Left hindlimb (tissue), 1 donor: ENCODE data around the gene TRIM33.

ENCODE experiments used
- DNase-seq: peaks from one replicate; pipeline ENCODE4 v3.0.0-alpha.2; 2018

TRIM33 gene

DNA sequence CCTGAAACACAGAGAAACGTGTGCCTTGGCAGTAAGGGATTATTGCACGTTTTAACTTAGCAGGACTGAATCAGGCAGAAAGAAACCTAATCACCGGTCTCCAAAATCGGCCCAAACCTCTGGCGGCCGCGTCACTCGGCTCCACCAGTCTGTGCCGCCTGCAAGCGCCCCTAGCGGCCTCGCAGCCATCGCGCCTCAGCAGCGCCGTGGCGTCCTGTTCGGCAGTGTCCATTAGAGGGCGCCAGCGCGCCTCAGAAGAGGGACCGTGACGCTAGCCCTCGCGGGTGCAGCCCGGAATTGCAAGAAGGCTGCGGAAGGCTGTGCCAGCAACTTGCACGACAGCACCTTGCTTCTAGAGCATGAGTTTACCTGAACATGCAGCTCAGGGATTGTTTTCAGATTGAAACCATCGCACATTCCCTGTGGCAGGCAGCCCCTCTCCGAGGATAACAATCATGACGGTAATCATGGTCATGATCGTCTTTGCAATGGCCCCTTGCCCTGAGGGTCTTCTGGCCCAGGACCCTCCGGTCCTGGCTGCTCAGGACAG lies 164.4 kb downstream of the TRIM33 start:
- peak; percentile 96 for DNase-seq

DNA sequence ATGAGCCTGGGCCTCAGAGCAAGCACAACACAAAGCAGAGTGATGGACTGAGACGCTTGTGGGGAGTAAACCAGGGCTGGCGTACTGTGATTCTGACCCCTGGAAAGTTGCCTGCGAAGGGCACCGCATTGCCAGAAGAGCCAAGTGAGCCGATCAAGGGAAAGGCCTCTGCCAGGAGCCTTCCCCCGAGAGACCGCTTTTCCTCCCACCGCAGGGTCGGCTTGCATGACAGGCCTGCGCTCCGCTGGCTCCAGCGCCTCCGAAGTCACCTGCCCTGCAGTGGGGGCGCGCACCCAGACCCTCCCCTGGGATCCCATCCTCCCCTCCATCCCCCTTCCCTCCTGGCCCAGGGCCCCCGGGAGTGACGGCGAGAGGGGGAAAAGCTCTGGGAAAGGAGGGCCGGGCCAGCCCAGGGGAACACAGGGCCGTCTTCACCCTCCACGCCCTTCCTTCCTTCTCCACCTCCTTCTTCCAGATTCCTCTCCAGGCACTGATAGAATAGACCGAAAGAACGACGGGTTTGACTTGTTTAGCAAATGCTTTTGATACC lies 165.0 kb downstream of the TRIM33 start:
- DNase-seq, result peak; percentile 58

DNA sequence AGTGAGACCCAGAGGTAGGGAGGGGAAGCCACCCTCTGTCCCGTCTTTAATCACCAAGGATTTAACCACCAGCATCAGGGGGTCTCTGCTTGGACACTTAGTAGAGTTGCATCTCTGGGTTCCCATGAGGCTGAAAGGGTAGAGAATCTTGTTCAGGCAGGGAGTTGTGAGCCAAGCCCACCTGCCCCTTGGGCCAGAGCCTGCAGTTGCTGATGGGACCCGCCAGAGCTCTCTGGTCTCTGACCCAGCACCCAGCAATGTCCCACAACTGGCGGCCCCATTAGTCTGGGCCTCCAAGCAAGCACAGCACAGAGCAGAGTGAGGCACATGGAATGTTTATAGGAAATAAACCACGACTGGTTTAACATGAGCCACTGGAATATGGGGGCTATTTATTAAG lies 166.3 kb downstream of the TRIM33 start:
- DNase-seq, result no peak
